GM10847 (cell line): ENCODE measurements around the gene SLC25A24.

ENCODE experiments used
- POLR2A ChIP-seq: IDR thresholded peaks from 2 replicates; pipeline ENCODE4 v1.6.1; 2011; ENCODE audit not compliant: insufficient read length; ENCODE audit errors: extremely low read depth

SLC25A24 gene

DNA sequence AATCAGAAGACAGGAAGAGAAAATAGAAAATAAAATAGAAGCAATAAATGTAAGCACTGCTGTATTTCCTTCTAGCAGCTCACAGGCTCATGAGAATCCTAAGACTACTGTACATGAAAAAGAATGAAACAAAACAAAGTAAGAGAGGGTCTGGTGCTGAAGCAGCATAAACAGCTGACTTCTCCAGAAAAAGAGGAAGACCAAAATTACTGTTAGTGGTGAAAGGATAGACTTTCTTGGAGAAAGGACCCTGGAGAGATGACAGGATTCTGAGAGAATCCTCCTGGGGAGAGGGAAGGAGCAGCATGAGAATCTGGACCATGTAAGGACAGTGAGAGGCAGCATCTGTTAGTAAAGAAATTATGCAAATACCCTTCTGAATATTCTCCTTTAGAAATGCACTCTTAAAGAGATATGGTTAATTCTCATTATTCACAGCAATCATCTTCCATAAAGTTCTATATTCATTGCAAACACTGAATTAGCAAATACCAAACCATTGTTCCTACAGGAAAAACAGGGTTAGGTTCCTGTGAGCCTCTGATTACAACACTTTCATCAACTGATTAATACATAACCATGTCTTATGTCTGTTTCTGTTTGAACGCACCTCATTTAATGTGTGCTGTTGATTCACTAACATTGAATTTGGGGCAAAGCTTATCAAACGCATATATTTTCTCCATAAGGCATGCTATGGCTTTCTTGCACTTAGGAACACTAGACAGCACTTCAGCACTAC is 17.0 kb downstream of the SLC25A24 start:
- no peak for TF ChIP-seq POLR2A

GRCh38 chr1:108179018-108179417 is 21.1 kb downstream of the SLC25A24 start:
- no peak for TF ChIP-seq POLR2A

DNA sequence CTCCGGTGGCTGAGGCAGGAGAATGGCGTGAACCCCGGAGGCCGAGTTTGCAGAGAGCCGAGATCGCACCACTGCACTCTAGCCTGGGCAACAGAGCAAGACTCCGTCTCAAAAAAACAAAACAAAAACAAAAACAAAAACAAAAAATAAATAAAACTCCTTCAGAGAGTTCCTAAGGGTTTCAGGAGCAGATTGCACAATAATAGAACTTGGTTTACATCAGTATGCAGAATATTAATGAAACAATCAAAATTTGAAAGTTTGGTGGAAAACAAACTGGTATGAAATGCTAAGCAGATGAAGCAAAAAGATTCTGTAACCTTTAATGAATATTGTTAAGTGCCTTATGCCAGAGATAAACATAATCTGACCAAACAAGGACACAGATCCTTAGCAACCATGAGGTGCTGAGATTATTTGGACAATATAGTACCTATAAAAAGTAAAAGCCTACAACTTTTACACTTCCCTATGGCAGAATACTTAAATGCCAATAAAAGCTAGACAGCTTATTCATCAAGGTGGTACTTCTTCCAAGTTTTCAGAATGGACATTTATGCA is 41.2 kb downstream of the SLC25A24 start:
- TF ChIP-seq POLR2A = no peak

DNA sequence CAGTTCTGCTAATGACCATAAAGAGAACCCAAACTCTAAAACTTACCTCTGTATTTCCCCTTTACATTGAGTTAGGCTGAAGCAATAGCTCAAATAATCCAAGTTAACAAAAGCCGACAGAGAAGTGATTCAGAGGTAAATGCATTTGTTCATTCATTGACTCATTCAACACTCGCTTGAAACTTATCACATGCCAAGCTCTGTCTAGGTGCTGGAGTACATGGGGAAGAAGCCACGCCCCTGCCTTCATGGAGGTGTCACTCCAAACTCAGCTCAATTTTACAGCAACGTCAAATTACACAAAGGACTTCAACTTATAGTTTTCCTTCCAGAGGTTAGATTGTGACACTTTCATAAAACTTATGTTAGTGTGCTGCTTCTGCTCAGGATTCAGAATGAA is 45.8 kb downstream of the SLC25A24 start:
- TF ChIP-seq POLR2A = no peak

DNA sequence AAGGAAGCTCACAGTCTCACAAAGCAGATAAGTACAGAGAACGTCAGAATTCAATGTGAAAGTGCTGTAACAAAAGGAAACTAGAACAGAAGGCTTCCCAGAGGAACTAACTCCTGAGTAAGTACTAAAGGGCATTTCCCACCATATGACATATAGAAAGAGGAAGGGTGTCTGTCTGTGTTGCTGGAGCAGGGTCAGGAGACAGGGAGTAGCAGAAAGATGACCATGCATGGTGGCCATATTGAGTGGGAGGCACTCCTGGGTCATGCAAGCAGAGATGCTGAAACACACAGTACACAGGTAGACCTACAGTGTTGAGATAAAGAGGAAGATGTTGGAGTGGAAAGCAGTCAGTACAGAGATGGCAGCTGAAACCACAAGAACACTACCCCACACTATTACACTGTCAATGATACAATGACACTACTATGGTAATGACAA is 47.3 kb downstream of the SLC25A24 start:
- no peak for TF ChIP-seq POLR2A

DNA sequence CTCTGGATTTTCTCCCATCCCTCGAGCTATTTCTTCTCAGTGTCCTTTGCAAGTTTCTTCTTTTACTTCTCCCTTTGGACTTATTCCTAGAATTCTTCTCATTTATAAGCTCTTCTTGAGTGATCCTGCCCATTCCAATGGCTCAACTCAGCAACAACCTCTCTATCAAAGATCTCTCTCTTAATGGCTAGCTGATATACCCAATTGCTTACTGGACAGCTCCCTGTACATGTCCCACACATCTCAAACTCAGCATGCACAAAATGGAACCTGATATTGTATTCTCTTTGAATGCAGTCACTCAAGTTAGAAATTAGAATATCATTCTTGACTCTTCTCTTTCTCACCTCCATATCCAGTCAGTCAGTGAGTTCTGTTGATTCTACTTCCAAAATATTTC is 48.6 kb downstream of the SLC25A24 start:
- TF ChIP-seq POLR2A = no peak

GRCh38 chr1:108149796-108150467 is 50.2 kb downstream of the SLC25A24 start:
- no peak for TF ChIP-seq POLR2A

- TF ChIP-seq POLR2A = no peak
Measured at GRCh38 chr1:108142773-108143394, 57.3 kb downstream of the SLC25A24 start.

DNA sequence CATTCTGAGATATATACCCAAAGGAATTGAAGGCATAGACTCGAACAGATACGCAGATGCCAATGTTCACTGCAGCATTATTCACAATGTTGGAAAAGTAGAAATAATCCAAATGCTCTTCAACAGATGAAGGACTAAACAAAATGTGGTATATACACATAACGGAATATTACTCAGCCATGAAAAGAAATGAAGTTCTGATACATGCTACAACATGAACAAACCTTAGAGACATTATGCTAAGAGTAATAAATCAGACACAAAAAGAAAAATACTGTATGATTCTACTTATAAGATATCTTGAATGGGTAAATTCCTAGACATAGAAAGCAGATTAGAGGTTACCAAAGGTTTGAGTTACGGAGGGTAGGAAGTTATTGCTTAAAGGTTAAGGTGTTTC is 57.9 kb downstream of the SLC25A24 start:
- no peak for TF ChIP-seq POLR2A

GRCh38 chr1:108141621-108142020 is 58.5 kb downstream of the SLC25A24 start:
- no peak for TF ChIP-seq POLR2A

- no peak for TF ChIP-seq POLR2A
Measured at GRCh38 chr1:108140936-108141335, 59.2 kb downstream of the SLC25A24 start.

DNA sequence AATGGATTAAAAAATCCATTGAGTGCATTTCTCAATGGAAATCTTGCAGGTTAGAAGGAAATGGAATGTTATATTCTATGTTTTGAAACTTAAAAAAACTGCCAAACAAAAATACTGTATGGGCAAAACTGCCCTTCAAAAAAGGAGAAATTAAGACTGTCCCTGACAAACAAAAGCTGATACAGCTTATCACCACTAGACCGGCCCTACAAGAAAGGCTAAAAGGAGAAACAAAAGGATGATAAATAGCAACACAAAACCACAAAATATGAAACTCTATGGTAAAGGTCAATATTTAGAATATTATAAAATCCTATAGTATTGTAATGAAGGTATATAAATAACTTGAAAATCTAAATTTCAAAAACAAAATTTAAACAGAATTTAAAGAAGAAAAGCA is 60.0 kb downstream of the SLC25A24 start:
- TF ChIP-seq POLR2A = no peak

DNA sequence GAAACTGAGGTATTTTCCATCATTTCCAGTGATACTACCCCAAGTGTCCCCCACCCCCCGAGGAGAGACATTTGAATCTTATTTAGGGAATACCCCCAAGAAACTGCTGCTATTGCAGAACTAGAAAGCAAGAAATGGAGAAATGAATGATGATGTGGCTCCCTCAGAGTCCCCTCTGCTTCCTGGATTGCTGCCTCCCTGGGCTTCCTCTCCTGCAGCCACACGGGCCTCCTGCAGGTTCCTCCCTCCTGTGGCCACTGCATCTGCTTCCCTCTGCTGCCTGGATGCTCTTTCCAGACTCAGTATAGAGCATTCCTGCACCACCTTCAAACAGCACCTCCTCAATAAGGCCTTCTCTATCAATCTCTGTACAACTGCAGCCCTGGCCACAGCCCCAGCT is 69.3 kb downstream of the SLC25A24 start:
- no peak for TF ChIP-seq POLR2A

DNA sequence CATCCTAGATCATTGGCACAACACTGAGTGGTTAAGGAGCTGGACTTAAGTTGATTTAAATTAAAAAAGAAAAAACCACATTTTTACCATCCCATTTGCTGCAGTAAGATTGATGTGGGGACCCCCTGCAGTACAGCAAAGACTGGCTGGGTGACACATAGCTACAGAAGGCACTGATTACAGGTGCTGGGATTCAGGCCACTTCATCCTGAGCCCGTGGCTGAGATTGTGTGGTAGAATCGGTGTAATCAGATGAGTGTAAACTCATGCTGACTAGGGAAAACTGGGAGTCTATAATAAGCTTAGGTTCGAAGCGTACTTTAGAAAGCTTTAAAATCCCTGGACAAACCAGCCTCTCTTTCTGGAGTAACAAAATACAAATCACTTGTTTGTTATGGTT is 70.1 kb downstream of the SLC25A24 start:
- no peak for TF ChIP-seq POLR2A

GRCh38 chr1:108125312-108126138 is 74.6 kb downstream of the SLC25A24 start:
- no peak for TF ChIP-seq POLR2A

DNA sequence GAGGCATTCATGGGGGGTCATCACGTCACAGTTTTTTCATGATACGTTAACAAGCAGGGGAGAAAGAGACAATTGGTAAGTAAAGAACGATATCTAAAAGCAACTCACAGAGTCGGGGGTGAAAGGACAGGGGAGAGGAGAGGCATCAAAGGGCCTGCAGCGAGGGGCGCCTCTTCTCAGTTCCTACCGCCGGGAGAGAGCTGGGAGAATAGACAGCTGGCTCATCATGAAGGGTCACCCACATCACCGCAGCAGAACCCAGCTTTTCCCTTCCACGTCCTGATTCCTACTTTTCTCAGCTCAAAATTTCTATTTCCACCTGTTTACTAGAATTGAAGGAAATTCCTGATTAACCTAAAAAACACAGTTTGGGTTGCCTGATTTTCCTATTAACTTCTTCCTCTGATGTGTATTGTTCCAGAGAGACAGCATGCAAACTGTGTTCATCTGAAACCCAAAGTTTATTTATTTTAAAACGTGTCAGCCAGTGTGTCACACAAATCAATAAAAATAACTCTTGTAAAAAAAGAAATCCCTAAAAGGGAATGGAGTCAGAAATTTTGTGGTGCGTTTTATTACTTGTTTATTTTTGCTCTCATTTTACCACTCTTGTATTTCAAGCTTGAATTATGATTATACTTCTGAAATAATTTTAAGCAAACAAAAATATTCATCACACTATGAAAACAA is 75.4 kb downstream of the SLC25A24 start:
- TF ChIP-seq POLR2A = no peak
